ENCODE results near the gene IER3.
"Not testable (repeated sequence)": the region's sequence is repeated elsewhere in the genome, so short reads cannot be mapped to it uniquely, and the experiment has no call there.

The IER3 gene

DNA sequence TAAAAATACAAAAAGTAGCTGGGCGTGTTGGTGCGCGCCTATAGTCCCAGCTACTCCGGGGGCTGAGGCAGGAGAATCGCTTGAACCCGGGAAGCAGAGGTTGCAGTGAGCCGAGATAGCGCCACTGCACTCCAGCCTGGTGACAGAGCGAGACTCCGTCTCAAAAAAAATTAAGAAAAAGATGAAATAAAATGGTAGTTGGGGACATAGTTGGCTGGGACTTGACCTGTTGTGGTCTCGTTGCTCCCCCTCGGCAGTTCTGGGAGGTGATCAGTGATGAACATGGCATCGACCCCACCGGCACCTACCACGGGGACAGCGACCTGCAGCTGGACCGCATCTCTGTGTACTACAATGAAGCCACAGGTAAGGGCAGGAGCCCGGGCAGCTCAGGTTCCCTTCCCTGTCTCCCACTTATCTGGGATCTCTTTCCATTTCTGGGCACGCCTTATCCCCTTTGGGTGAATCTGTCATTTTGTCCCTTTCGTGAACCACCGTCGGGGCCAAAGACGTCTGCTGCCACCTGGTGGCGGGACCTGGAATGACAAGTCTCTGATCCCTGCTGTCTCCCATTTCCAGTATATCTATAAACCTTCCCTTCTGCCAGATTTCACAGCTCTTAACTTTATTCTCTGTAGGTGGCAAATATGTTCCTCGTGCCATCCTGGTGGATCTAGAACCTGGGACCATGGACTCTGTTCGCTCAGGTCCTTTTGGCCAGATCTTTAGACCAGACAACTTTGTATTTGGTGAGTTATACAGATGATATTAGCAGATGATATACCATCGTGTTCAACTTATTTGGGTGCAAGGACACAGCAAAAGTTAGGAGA is 21.9 kb downstream of the IER3 start:
- DNase-seq = peak; percentile 66

DNA sequence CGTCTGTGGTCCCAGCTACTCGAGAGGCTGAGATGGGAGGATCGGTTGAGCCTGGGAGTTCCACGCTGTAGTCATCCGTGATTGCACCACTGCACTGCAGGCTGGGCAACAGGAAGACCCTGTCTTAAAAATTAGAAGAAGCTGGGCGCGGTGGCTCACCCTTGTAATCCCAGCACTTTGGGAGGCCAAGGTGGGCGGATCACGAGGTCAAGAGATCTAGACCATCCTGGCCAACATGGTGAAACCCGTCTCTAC is 22.4 kb downstream of the IER3 start:
- DNase-seq = not testable (repeated sequence)

DNA sequence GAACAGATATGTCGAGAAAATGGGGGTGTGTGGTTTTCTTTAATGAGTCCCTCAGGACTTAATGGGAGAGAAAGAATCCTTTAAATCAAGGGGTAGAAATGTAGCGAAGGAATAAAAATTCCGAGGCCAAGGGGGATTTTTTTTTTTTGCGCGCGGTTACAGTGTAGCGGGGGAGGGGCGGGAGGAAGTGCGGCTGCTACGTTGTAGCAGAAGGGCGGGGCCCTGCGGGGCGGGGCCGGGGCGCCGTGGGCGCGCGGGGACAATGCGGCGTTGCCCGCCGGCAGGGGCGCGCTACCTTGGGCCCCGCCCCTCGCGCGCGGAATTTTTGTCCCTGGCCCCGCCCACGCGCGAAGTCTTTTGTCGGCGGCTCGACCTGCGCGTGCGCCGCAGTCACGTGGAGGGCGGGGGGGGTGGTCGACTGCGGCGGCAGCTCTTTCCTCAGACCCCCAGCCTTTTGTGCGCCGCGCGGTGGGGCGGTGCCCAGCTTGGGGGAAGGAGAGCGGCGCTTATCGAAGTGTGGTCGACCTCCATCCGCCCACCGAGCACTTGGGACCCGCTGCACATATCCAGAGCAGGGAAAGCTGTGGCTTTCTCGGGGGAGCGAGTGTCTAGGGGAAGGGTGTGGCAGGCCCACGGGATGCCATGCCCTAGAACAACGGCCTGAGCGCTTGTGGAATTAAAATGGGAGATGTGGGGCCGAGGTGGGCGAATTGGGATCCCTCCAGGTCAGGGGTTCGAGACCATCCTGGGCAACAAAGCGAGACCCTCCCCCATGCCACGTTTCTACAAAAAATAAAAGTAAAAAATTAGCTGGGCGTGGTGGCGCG is 22.9 kb downstream of the IER3 start:
- peak; percentile 85 for DNase-seq

DNA sequence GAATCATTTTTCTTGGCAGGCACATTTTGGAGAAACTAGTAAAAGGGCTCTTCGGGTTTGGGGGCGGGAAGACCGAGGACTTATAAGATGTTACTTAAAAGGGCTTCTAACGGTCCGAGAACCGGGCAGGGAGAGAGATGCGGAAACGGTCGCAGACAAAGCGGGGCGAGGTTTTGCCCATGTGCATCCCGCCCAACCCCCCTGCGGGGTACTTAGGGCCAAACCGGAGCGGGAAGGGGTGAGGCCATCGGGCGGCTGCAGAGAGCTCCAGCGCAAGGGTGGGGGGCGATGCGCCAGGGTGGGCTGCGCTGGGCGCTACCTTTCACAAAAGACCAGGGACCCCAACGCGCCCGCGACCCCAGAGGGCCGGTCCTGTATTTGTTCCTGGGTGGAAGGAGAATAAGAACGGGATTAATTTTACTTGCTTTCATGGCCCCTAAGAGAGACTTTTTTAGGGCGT is 23.6 kb downstream of the IER3 start:
- DNase-seq = peak; percentile 82

DNA sequence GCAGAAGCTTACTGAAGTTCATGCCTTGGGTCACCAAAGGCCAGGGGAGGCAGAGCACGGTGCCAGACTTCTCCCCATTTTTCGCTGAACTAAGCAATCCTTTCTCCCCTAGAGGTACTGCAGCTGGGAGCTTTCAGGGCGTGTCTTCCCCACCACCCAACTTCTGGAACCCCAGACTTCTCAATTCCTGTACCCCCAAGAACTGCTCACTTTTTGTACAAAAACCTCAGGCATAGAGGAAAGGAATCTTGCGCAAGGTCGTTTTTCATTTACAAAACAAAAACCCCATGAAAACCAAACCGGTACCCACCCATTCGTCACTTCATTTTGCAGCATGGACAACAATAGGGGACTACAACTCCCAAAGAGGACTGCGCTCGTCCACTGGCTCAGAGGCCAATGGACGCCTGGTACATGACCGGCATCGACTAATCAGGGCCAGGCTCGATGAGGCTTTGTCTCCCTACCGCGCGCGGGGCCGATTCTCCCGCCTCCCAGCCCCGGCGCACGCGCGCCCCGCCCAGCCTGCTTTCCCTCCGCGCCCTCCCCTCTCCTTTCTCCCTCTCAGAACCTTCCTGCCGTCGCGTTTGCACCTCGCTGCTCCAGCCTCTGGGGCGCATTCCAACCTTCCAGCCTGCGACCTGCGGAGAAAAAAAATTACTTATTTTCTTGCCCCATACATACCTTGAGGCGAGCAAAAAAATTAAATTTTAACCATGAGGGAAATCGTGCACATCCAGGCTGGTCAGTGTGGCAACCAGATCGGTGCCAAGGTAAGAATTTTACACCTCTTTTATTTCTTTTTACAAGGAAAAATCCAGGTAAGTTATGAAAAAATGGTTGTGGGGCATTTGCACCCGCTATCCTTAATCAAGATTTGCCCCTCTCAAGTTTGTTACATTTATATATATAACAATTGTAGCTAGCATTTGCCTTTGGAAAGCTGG is 24.3 kb downstream of the IER3 start, which contains the start of gene TUBB:
Gene TUBB, plus strand, starts transcription at position 562 of the 947 bp plus-strand sequence. Its CDS starts 155 bp downstream, at position 717.
- DNase-seq = peak; percentile 98

DNA sequence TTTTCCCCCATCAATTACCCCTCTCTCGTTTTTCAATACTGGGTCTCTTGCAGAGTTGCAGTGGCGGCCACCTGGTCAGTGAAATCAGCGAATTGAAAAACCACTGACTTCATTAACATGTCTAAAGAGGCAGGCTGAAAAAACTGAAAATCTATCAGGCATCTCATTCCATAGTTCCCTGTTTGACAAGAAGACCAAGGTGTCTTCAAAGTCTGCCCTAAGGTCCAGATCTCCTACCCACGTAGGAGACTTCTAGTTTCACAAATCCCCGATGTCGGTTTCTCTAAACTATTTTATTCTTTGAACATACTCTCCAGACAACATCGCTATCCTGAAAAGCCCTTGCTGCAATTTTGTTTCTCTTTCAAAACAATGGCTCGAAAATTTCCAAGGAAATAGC is 25.0 kb downstream of the IER3 start:
- no peak for DNase-seq

DNA sequence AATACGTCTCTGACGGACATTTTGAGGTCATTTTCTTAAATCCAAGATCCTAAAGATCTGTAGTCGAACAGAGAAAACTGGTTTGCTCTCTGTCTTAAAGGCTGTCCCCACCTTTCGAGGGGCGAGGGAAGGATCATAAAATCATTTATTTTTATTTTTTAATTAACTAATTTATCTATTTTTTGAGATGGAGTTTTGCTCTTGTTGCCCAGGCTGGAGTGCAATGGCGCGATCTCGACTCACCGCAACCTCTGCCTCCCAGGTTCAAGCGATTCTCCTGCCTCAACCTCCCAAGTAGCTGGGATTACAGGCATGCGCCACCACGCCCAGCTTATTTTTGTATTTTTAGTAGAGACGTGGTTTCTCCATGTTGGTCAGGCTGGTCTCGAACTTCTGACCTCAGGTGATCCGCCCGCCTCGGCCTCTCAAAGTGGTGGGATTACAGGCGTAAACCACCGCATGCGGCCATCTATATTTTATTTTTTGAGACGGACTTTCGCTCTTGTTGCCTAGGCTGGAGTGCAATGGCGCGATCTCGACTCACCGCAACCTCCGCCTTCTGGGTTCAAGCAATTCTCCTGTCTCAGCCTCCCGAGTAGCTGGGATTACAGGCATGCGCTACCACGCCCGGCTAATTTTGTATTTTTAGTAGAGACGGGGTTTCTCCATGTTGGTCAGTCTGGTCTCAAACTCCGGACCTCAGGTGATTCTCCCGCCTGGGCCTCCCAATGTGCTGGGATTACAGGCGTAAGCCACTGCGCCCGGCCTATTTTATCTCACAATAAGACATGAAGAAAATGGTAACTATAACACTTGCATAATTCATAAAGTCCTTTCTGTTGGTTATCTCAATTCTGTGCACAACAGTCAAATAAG is 26.3 kb downstream of the IER3 start:
- not testable (repeated sequence) for DNase-seq

DNA sequence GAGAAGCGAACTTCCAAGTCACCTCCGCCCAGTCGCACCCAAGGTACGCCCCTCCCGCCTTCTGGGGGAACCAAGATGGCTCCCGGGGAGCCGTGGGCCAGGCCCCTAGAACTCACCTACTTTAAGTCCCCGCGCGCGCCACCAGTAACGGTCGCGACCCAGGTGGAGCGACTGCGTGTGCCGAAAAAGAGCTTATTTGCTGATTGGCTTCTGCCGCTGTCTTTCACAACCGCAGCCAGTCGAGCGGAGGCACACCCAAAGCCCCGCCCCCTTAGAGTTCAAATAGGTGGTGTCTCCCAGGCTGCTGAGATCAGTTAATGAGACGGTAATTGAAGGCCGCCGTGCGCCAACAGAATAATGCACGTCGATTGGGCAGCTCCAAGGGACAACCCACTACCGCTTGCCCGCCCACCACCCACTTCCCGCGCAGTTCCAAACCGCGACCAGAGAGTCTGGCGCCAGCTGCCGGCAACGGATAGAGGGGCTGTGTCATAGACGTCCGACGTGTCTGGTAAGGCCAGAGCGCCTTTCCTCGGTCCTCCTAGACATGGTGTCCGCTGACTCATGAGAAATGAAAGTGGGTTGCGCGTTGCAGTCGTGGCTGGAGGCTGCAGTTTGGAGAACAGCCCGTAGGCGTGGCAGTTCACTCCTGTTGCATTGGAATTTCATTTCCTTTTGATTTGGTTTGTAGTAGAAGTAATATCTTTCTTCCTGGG is 27.1 kb downstream of the IER3 start, which contains the start of gene MDC1:
Gene MDC1, minus strand, starts transcription at position 153 of the 716 bp plus-strand sequence. CDS start 2,106 bp downstream, outside the sequence.
- DNase-seq = peak; percentile 100

DNA sequence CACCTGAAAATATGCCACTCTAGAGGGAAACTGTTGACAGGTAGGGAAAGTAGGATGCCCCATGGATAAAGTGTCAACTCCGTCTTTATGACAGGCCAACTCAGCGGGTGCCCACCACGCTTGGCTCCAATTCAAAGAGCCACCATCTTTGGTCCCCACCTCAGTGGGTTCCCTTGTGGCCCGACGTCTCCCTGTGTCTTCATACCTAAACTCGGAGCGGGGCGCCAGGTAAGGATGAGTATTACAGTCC is 27.5 kb downstream of the IER3 start:
- no peak for DNase-seq

DNA sequence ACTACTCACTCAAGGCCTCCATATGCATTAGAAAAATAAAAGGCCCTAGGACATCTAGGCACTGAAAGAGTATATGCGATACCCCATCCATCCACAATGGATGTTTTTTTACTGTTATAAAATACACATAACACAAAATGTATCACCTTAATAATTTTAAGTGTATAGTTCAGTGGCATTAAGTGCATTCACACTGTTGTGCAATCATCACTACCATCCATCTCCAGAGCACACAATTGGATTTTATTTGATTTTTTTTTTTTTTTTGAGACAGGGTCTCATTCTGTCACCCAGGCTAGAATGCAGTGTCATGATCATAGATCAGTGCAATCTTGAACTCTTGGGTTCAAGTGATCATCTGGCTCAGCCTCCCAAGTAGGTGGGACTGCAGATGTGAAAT is 30.1 kb downstream of the IER3 start:
- no peak for DNase-seq

DNA sequence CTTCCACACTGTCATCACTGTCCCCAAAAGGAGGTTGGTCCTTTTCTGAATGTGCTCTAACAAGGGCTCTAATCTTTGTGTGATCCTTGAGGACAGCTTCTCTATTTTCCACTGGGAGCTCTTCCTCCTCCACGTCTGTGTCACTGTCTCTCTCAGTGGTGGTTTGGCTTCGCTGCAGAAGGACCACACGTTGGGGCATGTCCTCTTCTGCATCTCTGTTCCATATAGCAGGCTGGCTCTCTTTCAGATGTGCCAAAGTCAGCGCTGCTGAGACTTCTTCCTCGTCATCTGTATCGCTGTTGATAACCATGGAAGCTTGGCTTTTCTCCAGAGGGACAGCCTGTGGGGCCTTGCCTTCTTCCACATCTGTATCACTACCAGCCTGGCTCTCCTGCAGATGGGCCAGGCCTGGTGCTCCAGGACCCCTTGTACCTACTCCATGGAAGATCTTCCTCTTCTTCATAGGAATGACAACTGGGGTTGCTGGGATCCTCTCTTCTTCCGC is 31.9 kb downstream of the IER3 start:
- no peak for DNase-seq

DNA sequence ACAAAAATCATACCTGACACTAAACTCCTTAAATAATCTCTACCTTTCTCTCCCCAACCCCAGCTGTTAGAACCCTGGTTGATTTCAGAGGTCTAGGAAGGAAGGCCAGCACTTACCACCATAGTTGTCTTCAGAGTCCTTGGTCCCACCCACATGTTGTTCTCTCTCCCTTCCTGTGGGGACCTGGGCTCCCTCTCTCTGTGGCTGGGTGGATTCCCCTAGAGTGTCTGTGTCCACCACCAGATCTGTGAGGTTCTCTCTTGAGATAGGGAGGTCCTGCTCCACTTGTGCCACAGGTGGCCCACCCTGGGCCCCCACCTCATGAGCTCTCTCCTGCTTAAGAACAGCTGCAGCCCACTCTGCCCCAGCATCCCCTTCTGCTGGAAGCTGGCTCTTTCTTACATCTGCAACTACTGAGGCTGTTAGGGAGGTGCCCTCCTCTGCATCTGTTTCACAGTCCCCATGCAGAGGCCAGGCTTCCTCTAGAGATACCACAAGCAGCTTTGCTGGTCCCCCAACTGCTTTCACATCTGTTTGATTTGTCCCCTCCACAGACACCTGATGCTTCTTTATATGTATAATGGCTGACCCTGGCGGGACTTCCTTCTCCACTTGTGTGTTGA is 32.5 kb downstream of the IER3 start:
- DNase-seq = no peak

DNA sequence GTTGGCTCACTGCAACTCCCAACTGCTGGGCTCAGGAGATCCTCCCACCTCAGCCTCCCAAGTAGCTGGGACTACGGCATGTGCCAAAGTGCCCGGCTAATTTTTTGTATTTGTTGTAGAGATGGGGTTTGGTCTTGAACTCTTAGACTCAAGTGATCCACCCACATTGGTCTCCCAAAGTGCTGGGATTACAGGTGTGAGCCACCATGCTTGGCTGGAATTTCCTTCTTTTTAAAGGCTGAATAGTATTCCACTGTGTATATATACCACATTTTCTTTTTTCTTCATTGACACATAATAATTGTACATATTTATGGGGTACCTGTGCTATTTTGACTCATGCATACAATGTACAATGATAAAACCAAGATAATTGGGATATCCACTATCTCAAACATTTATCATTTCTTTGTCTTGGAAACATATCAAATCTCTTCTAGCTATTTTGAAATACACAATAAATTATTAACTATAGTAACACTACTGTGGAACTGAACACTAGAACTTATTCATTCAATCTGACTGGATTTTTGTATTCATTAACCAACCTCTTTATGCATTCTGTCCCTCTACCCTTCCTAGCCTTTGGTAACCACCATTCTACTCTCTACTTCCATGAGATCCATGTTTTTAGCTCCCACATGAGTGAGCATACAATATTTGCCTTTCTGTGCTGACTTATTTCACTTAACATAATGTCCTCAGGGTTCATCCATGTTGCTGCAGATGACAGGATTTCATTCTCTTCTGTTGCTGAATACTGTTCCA is 35.1 kb downstream of the IER3 start:
- no peak for DNase-seq

DNA sequence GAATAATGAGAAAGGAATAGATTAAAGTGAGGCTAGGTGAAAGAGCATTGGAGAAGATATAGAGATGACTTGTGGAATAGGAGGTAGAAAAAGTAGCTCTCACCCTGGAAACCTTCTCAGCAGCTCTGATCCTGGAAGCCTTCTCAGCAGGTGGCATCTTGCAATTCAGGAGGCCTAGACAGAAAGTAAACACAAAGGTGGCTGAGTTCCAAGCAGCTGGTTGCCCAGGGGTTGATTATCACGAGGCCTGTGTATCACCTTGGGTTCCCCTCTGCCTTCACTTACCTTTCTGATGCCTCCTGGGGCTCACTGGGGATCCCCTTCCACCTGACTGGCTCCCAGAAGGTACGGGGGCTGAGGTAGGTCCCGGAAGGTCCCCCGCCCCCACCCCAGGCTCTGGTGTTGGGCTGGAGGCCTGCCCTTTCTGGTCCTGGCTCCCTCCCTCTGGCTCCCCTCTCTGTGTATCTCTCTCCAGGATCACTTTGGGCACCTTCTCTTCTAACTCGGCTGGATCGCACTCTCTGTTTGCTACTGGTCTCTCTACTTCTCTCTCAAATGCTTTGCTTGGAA is 37.0 kb downstream of the IER3 start:
- peak; percentile 76 for DNase-seq

DNA sequence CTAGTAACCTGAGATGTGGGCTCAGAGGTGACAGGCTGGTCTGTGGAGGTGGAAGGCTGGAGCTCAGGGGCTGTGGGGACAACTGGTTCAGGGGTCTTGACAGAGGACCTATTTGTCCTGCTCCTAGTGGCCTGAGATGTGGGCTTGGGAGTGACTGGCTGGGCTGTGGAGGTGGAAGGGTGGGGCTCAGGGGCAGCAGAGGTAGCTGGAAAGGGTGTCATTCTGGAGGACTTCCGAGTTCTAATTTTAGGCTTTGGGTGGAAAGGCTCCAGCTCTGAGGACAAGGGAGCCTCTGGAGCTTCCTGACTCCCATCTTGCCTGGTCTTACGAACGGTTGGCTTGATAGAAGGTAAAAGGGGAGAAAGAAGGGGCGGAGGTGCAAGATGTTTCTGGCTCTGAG is 38.7 kb downstream of the IER3 start:
- no peak for DNase-seq

DNA sequence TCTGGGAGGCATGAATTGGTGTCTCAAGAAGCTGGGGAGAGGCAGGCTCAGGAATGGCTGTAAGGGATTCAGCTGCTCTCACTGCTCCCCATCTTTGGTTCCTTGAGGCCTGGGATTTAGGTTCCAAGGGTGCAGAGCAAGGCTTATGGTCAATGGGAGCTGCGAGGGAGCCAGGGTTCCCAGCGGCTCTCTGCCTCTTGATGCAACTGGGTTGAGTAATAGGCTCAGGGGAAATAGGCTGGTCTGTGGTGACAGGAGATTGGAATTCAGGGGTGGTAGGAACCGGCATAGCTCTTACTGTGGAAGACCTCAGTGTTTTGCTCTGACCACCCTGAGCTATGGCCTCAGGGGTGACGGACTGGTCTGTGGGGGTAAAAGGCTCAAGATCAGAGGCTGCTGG is 40.5 kb downstream of the IER3 start:
- DNase-seq = no peak

DNA sequence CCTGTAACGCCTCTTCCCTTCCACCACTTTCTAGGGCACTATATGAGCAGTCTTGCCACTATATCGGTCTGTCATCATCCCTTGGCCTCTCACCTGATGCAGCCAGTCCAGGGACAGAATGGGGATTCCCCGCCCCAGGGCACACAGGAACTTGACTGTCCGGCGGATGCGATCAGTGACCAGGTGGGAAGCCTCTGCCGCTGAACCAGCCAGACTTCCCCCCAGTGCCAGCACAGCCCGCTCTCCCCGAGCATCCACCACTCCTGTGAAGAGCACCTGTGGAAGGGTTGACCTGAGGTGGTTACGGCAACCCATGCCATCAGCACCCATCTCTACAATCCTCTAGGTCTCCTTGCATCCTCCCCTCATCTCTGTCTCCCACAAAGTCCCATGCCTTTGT is 41.3 kb downstream of the IER3 start:
- DNase-seq = no peak

DNA sequence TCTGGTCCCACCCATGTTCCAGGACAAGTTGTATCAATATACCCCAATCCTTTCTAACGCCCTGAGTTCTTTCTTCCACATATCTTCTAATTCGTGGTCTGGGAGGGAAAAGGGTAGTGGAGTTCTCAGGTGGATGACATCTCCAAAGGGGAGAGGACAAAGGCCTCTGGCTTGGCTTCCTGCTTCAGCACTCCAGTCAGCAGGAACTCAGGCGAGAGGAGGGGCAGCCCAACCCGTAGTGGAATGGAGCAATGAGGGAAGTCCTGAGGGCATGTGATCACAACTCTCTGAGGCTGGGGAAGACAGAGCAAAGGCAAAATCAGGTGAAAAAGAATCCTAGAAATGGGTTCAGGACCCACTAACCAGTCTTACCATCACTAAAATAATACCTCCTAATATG is 44.0 kb downstream of the IER3 start:
- DNase-seq = no peak

DNA sequence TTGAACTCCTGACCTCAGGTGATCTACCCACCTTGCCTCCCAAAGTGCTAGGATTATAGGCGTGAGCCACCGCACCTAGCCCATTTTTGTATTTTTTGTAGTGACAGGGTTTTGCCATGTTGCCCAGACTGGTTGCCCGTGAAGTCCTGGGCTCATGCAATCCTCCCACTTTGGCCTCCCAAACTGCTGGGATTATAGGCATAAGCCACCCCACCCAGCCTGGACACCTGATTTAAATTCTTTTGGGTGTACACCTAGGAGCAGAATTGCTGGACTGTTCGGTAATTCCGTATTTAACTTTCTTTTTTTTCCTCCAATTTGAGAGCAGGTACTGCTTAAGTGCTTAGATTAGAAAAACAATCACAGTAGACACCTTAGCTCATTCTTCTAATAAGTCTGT is 47.9 kb downstream of the IER3 start:
- DNase-seq = no peak
